Naive B cell (primary cell): ENCODE results near the gene CAPN12. TPM values are rescaled to one million over a fixed set of nuclear protein-coding genes. Genes with fewer than 3 reads are reported as not detected.
"Not testable (repeated sequence)": the region's sequence is repeated elsewhere in the genome, so short reads cannot be mapped to it uniquely, and the experiment has no call there.

Experiments used
- ATAC-seq, 2 donors: fragments of 150-1000 bp; cut with Tn5 transposase; 2 replicates each; pipeline ENCODE4 v1.10.0; 2021; ENCODE audit warnings: low read depth in 2 of 2, mild to moderate bottlenecking in 2 of 2, moderate library complexity in 2 of 2
- DNase-seq: peaks from one replicate; pipeline ENCODE4 v3.0.0; 2022
- H3K27ac Mint-ChIP-seq, 6 donors: one replicate each; pipeline ENCODE4 v1.8.0; 2020 to 2022; ENCODE audit warnings: mild to moderate bottlenecking in 6 of 6, mixed read lengths in 6 of 6, moderate library complexity in 5 of 6, inconsistent platforms in 2 of 6
- H3K27me3 Mint-ChIP-seq, 3 donors: one replicate each; pipeline ENCODE4 v1.8.0; 2021 to 2022; ENCODE audit warnings: mixed read lengths in 3 of 3, mild to moderate bottlenecking in 1 of 3
- H3K36me3 Mint-ChIP-seq, 2 donors: one replicate each; pipeline ENCODE4 v1.8.0; 2020 to 2022; ENCODE audit warnings: mixed read lengths in 2 of 2, inconsistent platforms in 1 of 2, mild to moderate bottlenecking in 1 of 2
- H3K4me1 Mint-ChIP-seq, 3 donors: one replicate each; pipeline ENCODE4 v1.8.0; 2020 to 2022; ENCODE audit warnings: mixed read lengths in 3 of 3, inconsistent platforms in 1 of 3, mild to moderate bottlenecking in 1 of 3, moderate library complexity in 1 of 3
- H3K4me3 Mint-ChIP-seq, 8 donors: one replicate each; pipeline ENCODE4 v1.8.0; 2020 to 2022; ENCODE audit warnings: mild to moderate bottlenecking in 8 of 8, mixed read lengths in 8 of 8, moderate library complexity in 8 of 8, inconsistent platforms in 2 of 8
- H3K9me3 Mint-ChIP-seq, 7 donors: one replicate each; pipeline ENCODE4 v1.8.0; 2020 to 2022; ENCODE audit warnings: mixed read lengths in 7 of 7, mild to moderate bottlenecking in 5 of 7, inconsistent platforms in 2 of 7, moderate library complexity in 1 of 7
- polyA plus RNA-seq, 6 donors: library from polyadenylated mRNA; unstranded; fragments of 300-500 nt; fragmentation: Illumina TruSeq; gene quantifications; one replicate each; pipeline ENCODE4 v1.2.3, GENCODE V29; 2021; ENCODE audit warnings: low read depth in 6 of 6

The CAPN12 gene
- polyA plus RNA-seq, 6 donors from 2014 or later: 3.3 to 25.4 (median 14.0) TPM

DNA sequence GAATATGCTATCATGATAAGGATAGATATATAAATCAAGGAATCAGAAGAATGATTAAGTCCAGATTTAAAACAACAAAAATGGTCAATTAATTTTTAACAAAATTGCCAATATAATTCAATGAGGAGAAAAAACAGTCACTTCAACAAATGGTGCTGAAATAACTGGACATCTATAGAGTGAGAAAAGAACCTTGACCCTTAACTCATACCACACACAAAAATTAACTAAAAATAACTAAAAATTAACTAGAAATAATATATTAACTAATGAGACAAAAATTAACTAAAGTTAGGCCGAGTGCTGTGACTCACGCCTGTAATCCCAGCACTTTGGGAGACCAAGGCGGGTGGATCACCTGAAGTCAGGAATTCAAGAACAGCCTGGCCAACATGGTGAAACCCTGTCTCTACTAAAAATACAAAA lies 19.5 kb upstream of the CAPN12 start:
- H3K4me1 Mint-ChIP-seq: peaks cover 0 to 12% (median 9%) of the 10 kb centered on the region in 3 donors
- DNase-seq (no peak), ATAC-seq (no peak)
- H3K9me3 Mint-ChIP-seq: peaks cover 0 to 4% (median 0%) of the 10 kb centered on the region in 7 donors
- no peaks in the 10 kb centered on the region for H3K36me3 Mint-ChIP-seq
- no peak overlapping the region for H3K27ac Mint-ChIP-seq
- H3K27me3 Mint-ChIP-seq: no peaks in the 10 kb centered on the region
- no peak overlapping the region for H3K4me3 Mint-ChIP-seq

DNA sequence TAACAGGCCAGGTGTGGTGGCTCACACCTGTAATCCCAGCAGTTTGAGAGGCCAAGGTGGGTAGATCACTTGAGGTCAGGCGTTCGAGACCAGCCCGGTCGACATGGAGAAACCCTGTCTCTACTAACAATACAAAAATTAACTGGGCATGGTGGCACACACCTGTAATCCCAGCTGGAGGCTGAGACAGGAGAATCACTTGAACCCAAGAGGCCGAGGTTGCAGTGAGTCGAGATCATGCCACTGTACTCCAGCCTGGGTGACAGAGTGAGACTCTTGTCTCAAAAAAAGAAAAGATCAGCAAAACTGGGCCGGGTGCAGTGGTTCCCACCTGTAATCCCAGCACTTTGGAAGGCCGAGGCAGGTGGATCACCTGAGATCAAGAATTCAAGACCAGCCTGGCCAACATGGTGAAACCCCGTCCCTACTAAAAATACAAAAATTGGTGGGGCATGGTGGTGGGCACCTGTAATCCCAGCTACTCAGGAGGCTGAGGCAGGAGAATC lies 17.7 kb upstream of the CAPN12 start:
- H3K36me3 Mint-ChIP-seq, H3K4me1 Mint-ChIP-seq, H3K4me3 Mint-ChIP-seq, ATAC-seq, DNase-seq, H3K27ac Mint-ChIP-seq, H3K27me3 Mint-ChIP-seq, H3K9me3 Mint-ChIP-seq: not testable (repeated sequence)

- not testable (repeated sequence) for H3K36me3 Mint-ChIP-seq, H3K4me3 Mint-ChIP-seq, H3K9me3 Mint-ChIP-seq, ATAC-seq, H3K27me3 Mint-ChIP-seq, H3K4me1 Mint-ChIP-seq, DNase-seq
- H3K27ac Mint-ChIP-seq: peak overlapping the region in 1 of 6 donors; percentile 80
These were observed 16.7 kb upstream of the CAPN12 start for GRCh38 chr19:38760805-38761517.

DNA sequence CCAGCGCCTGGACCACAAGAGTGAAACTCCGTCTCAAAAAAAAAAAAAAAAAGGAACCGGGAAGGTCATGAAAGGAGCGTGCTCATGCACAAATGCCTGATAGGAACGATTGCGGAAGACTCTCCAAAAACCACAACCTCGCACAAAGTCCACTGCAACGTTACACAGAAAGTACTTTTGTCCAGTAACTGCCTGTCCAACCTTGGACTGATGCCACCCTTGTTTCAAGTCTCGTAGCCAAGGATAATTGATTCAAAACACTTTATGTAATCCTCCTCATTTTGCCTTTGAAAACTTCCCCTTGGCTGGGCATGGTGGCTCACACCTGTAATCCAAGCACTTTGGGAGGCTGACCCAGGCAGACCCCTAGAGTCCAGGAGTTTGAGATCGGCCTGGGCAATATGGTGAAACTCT lies 15.3 kb upstream of the CAPN12 start:
- no peaks in the 10 kb centered on the region for H3K27me3 Mint-ChIP-seq
- peaks cover 0 to 9% (median 8%) of the 10 kb centered on the region in 3 donors for H3K4me1 Mint-ChIP-seq
- ATAC-seq: no peak
- no peak for DNase-seq
- peak overlapping the region in 1 of 6 donors; percentile 15 for H3K27ac Mint-ChIP-seq
- no peaks in the 10 kb centered on the region for H3K36me3 Mint-ChIP-seq
- H3K9me3 Mint-ChIP-seq: peaks cover 0 to 5% (median 3%) of the 10 kb centered on the region in 7 donors
- no peak overlapping the region for H3K4me3 Mint-ChIP-seq

- not testable (repeated sequence) for H3K4me1 Mint-ChIP-seq, H3K9me3 Mint-ChIP-seq, H3K36me3 Mint-ChIP-seq, H3K27me3 Mint-ChIP-seq, DNase-seq, H3K27ac Mint-ChIP-seq, ATAC-seq, H3K4me3 Mint-ChIP-seq
These were observed 9.9 kb upstream of the CAPN12 start for GRCh38 chr19:38754196-38754595.

DNA sequence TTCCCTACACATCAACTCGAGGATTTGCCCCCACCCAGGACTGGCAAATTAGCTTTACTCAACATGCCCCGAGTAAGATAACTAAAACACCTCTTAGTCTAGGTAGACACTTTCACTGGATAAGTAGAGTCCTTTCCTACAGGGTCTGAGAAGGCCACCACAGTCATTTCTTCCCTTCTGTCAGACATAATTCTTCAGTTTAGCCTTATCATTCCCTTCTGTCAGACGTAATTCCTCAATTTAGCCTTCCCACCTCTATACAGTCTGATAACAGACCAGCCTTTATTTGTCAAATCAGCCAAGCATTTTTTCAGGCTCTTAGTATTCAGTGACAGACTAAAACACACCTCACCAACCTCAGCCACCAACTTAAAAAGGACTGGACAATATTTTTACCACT lies 9.5 kb upstream of the CAPN12 start:
- not testable (repeated sequence) for H3K36me3 Mint-ChIP-seq, H3K4me1 Mint-ChIP-seq, H3K27me3 Mint-ChIP-seq, ATAC-seq, H3K9me3 Mint-ChIP-seq, H3K27ac Mint-ChIP-seq, DNase-seq, H3K4me3 Mint-ChIP-seq

DNA sequence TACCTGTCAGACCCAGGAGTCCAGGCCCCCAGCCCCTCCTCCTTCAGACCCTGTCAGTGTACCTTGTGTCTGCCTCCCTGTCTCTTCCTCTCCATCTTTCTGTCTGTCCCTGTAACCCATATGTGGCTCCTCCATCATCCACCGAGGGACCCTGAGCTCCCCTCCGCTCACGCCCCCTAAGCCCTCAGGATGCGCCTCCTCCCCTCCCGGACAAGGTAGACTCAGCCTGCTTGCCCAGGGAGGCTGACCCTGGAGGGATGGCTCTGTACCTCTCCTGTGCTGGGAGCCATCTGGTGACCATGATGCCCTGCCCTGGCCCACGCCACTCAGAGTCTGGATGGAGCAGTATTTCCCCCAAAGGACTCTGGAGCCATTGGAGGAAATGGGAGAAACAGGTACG lies 1.0 kb upstream of the CAPN12 start:
- no peak for ATAC-seq
- H3K4me3 Mint-ChIP-seq: no peak overlapping the region
- peaks cover 0 to 1% (median 0%) of the 10 kb centered on the region in 7 donors for H3K9me3 Mint-ChIP-seq
- H3K36me3 Mint-ChIP-seq: no peaks in the 10 kb centered on the region
- H3K27me3 Mint-ChIP-seq: no peaks in the 10 kb centered on the region
- H3K4me1 Mint-ChIP-seq: peaks cover 0 to 5% (median 0%) of the 10 kb centered on the region in 3 donors
- DNase-seq: no peak
- peak overlapping the region in 1 of 6 donors; percentile 83 for H3K27ac Mint-ChIP-seq

GRCh38 chr19:38744874-38745273 lies 600 bp upstream of the CAPN12 start:
- H3K27me3 Mint-ChIP-seq: no peaks in the 10 kb centered on the region
- no peak for DNase-seq
- peaks cover 0 to 1% (median 0%) of the 10 kb centered on the region in 7 donors for H3K9me3 Mint-ChIP-seq
- H3K4me1 Mint-ChIP-seq: peaks cover 0 to 9% (median under 1%) of the 10 kb centered on the region in 3 donors
- peak overlapping the region in 1 of 6 donors; percentile 83 for H3K27ac Mint-ChIP-seq
- no peak for ATAC-seq
- no peaks in the 10 kb centered on the region for H3K36me3 Mint-ChIP-seq
- no peak overlapping the region for H3K4me3 Mint-ChIP-seq

DNA sequence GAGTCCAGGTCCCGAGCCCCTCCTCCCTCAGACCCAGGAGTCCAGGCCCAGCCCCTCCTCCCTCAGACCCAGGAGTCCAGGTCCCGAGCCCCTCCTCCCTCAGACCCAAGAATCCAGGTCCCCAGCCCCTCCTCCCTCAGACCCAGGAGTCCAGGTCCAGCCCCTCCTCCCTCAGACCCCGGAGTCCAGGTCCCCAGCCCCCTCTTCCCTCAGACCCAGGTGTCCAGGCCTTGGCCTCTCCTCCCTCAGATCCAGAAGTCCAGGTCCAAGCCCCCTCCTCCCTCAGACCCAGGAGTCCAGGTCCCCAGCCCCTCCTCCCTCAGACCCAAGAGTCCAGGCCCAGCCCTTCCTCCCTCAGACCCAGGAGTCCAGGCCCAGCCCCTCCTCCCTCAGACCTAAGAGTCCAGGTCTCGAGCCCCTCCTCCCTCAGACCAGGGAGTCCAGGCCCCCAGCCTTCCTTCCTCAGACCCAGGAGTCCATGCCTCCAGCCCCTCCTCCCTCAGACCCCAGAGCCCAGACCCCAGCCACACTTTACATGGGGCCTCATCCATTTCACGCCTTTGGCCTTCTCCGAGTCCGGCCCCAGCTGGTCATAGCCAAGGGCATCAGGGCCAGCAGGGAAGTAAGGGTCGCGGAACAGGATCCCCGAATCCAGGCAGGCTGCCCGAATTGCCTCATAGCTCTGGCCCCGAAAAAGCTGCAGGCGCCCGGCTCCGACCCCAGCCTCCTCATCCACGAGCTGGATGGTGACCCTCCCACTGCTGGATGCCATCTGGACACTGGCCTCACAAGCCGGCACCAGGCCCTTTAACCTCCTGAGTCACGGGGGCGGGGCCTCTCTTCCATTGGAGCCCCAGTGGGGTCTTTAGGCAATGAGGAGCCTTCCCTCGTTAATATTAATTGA lies 628 bp downstream of the CAPN12 start:
- no peaks in the 10 kb centered on the region for H3K27me3 Mint-ChIP-seq
- ATAC-seq: no peak
- no peak for DNase-seq
- peaks cover 6 to 16% (median 11%) of the 10 kb centered on the region in 3 donors for H3K4me1 Mint-ChIP-seq
- H3K4me3 Mint-ChIP-seq: no peak overlapping the region
- peaks cover 0 to 1% (median 0%) of the 10 kb centered on the region in 7 donors for H3K9me3 Mint-ChIP-seq
- H3K27ac Mint-ChIP-seq: peak overlapping the region in 1 of 6 donors; percentile 74
- H3K36me3 Mint-ChIP-seq: no peaks in the 10 kb centered on the region

DNA sequence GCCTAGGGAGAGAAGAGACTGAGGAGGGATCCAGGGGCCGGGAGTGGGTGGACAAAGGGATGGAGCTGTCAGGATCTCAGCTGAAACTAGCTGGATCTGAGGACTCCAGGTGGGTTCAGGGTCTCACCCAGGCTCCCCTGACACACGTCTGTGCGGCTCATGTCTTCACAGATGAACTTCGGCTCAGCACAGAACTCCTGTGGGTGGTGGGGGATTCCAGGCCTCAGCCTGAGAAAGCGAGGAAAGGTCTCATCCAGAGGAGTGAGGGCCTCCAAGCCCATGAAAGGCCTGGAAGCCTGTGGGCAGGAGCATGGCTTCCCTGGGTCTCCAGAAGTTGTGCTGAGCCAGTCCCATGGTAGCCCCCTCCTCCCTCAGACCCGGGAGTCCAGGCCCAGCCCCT lies 1.4 kb downstream of the CAPN12 start:
- Mint-ChIP-seq H3K4me1 (peaks cover 11 to 18% (median 12%) of the 10 kb centered on the region in 3 donors), H3K36me3 (no peaks in the 10 kb centered on the region), H3K27ac (no peak overlapping the region), H3K4me3 (no peak overlapping the region), H3K9me3 (peaks cover 0 to 1% (median 0%) of the 10 kb centered on the region in 7 donors), H3K27me3 (no peaks in the 10 kb centered on the region)
- no peak for DNase-seq
- no peak for ATAC-seq

DNA sequence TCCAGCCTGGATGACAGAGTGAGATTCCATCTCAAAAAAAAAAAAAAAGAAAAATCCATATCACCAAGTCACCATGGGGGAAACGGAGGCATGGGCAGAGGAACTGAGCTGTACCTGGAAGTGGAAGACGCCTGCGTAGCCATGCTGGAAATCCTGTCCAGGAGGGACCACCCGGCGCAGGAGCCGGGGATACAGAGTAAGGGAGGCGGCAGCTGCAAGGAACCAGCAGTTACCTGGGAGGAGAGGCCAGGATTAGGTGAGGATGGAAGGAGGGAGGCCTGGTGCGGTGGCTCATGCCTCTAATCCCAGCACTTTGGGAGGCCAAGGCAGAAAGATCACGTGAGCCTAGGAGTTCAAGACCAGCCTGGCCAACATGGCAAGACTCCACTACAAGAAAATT lies 2.0 kb downstream of the CAPN12 start:
- Mint-ChIP-seq H3K27ac (no peak overlapping the region), H3K36me3 (no peaks in the 10 kb centered on the region), H3K9me3 (peaks cover 0 to 1% (median 0%) of the 10 kb centered on the region in 7 donors), H3K4me1 (peaks cover 16 to 23% (median 17%) of the 10 kb centered on the region in 3 donors), H3K27me3 (no peaks in the 10 kb centered on the region), H3K4me3 (no peak overlapping the region)
- DNase-seq: no peak
- no peak for ATAC-seq

DNA sequence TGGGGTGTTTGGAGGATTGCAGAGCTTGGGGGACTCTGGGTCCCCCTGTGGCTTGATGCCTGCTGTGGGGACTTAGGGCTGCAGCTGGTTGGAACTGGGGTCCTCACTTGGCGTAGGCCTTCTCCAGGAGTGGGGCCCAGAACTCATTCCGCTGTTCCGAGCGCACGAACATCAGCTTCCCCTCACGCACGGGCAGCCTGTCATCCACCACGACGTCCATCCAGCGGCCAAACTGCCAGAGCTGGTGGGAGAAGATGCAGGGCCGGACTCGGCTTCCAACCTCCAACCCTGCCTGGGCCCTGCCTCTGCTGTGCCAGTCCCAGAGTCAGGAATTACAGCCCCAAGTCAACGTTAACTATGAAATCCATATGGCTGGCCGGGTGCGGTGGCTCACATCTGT lies 2.6 kb downstream of the CAPN12 start:
- H3K4me3 Mint-ChIP-seq: no peak overlapping the region
- DNase-seq: no peak
- peak overlapping the region in 1 of 6 donors; percentile 82 for H3K27ac Mint-ChIP-seq
- no peaks in the 10 kb centered on the region for H3K36me3 Mint-ChIP-seq
- no peaks in the 10 kb centered on the region for H3K27me3 Mint-ChIP-seq
- ATAC-seq: no peak
- H3K9me3 Mint-ChIP-seq: peaks cover 0 to 1% (median 0%) of the 10 kb centered on the region in 7 donors
- H3K4me1 Mint-ChIP-seq: peaks cover 19 to 24% (median 22%) of the 10 kb centered on the region in 3 donors

- DNase-seq (no peak), ATAC-seq (no peak)
- no peaks in the 10 kb centered on the region for H3K27me3 Mint-ChIP-seq
- peaks cover 23 to 27% (median 26%) of the 10 kb centered on the region in 3 donors for H3K4me1 Mint-ChIP-seq
- H3K9me3 Mint-ChIP-seq: peaks cover 0 to 1% (median 0%) of the 10 kb centered on the region in 7 donors
- no peak overlapping the region for H3K4me3 Mint-ChIP-seq
- no peaks in the 10 kb centered on the region for H3K36me3 Mint-ChIP-seq
- no peak overlapping the region for H3K27ac Mint-ChIP-seq
These were observed 3.3 kb downstream of the CAPN12 start for GRCh38 chr19:38740932-38741331.
